ENCODE data around the gene BUB1. TPM values are rescaled to one million over a fixed set of nuclear protein-coding genes. Genes with fewer than 3 reads are reported as not detected.

Gene BUB1
- total and polyA plus RNA-seq, 9 of the 15 experiments (the other 6 are each of a cell fraction or from before 2014, with no cell fraction given): 73.4 to 247 (median 118) TPM

GRCh38 chr2:110674620-110675555, 3.0 kb downstream of the BUB1 start (continued):
- TF ChIP-seq ZBTB26 (CRISPR knock-in tag; IDR thresholded peaks at IDR 0.05) (0 out of 2 replicates have a peak, but pooled peaks have one; percentile 29), THAP12 (CRISPR knock-in tag; IDR thresholded peaks at IDR 0.05) (no peak), HMBOX1 (IDR thresholded peaks at IDR 0.05) (no peak), NELFE (IDR thresholded peaks at IDR 0.05; ENCODE audit: insufficient read depth, insufficient read length) (no peak), BACH1 (tag; IDR thresholded peaks at IDR 0.05) (no peak), ZBED1 (IDR thresholded peaks at IDR 0.05) (no peak), YY1 (IDR thresholded peaks at IDR 0.05; ENCODE audit: borderline replicate concordance in 1 of 3, control insufficient read depth in 1 of 3, extremely low read depth in 1 of 3, insufficient read depth in 3 of 3, insufficient read length in 1 of 3, insufficient replicate concordance in 2 of 3, low read depth in 1 of 3, low read length in 2 of 3) (peak in 1 of 3 experiments; percentile 14), ZNF57 (CRISPR knock-in tag; IDR thresholded peaks at IDR 0.05) (no peak), ATF1 (CRISPR knock-in tag; IDR thresholded peaks at IDR 0.05) (no peak), ATF1 (tag; IDR thresholded peaks at IDR 0.05) (peak; percentile 28; the same call in 1 of the 2 replicates), FOXA1 (IDR thresholded peaks at IDR 0.05; ENCODE audit: borderline replicate concordance) (no peak), MEF2A (IDR thresholded peaks at IDR 0.05; ENCODE audit: control insufficient read depth, low read depth, low read length) (peak; percentile 17; the same call in 1 of the 2 replicates), L3MBTL2 (IDR thresholded peaks at IDR 0.05) (peak; percentile 46; the same call in 1 of the 2 replicates), E2F6 (IDR thresholded peaks at IDR 0.05; ENCODE audit: borderline replicate concordance in 1 of 2, extremely low read depth in 1 of 2, insufficient read depth in 1 of 2, insufficient read length in 1 of 2, low read depth in 1 of 2, low read length in 1 of 2, poor library complexity in 1 of 2, severe bottlenecking in 1 of 2) (peak in 1 of 2 experiments; percentile 49), NCOR1 (IDR thresholded peaks at IDR 0.05) (0 out of 2 replicates have a peak, but pooled peaks have one; percentile 15), TFE3 (CRISPR knock-in tag; IDR thresholded peaks at IDR 0.05) (no peak), HSF4 (CRISPR knock-in tag; IDR thresholded peaks at IDR 0.05; ENCODE audit: borderline replicate concordance) (0 out of 2 replicates have a peak, but pooled peaks have one; percentile 34)

All from K562 (cell line).